Ovary (tissue), 9 donors: ENCODE measurements around the gene SFXN5. TPM values are rescaled to one million over a fixed set of nuclear protein-coding genes. Genes with fewer than 3 reads are reported as not detected.

Experiments
- DNase-seq, 5 donors: peaks; one replicate each; pipeline ENCODE4 v3.0.0-alpha.2; 2019 to 2020
- H3K27ac ChIP-seq, 2 donors: fragments of 200-600 bp; one replicate each; pipeline versions ENCODE4 v1.5.1 to v1.8.0; 2019 to 2022
- H3K27me3 ChIP-seq: fragments of 200-600 bp; one replicate; pipeline ENCODE4 v1.8.0; 2022
- H3K36me3 ChIP-seq: fragments of 200-600 bp; sonication (generic); one replicate; pipeline ENCODE4 v1.5.1; 2019
- H3K4me1 ChIP-seq: one replicate; pipeline ENCODE4 v1.8.1; 2013; ENCODE audit warnings: mild to moderate bottlenecking, moderate library complexity; ENCODE audit not compliant: insufficient read depth
- H3K4me3 ChIP-seq: fragments of 200-600 bp; sonication (generic); one replicate; pipeline ENCODE4 v1.5.1; 2017
- H3K9me3 ChIP-seq, 2 donors: fragments of 200-600 bp in 1 of 2; sonication (generic) in 1 of 2; one replicate each; pipeline versions ENCODE4 v1.5.1 to v1.8.1; 2013 to 2019; ENCODE audit warnings: mild to moderate bottlenecking in 1 of 2, moderate library complexity in 1 of 2
- CTCF ChIP-seq, 3 donors: fragments of 450-650 bp in 2 of 3; fragments of 200-600 bp in 1 of 3; IDR thresholded peaks; one replicate each; pipeline versions ENCODE4 v1.5.1 to v1.8.0; 2016 to 2022; ENCODE audit warnings: antibody characterized with exemption in 3 of 3, mild to moderate bottlenecking in 1 of 3
- EP300 ChIP-seq: sonication (generic); formaldehyde crosslinking; IDR thresholded peaks from one replicate; pipeline ENCODE4 v1.6.1; 2017; ENCODE audit warnings: antibody characterized with exemption
- POLR2A ChIP-seq: fragments of 450-650 bp; IDR thresholded peaks from one replicate; pipeline ENCODE4 v1.6.1; 2017; ENCODE audit warnings: antibody characterized with exemption, mild to moderate bottlenecking, moderate library complexity
- WGBS, 3 donors: extraction: QIAGEN DNeasy Blood & Tissue Kit in 1 of 3; methylation state at CpG; one replicate each; pipeline versions ENCODE4 v1.1.5 to v1.1.7; 2013 to 2017; 5-methylcytosine and 5-hydroxymethylcytosine counted together
- intact Hi-C, 4 donors: fragments of 100-400 bp; cut with DNase I; formaldehyde crosslinking; loops; one replicate each; pipeline versions ENCODE4 v1.11.0 to v1.15.1; 2022 to 2023
- polyA plus RNA-seq, 2 donors: library from polyadenylated mRNA; stranded (reverse); fragments of 200-250 nt in 1 of 2; fragments of 350-450 nt in 1 of 2; fragmentation: Illumina TruSeq in 1 of 2; extraction: RNeasy Lipid Tissue Mini Kit (QIAGEN cat#74804) in 1 of 2; gene quantifications; one replicate each; pipeline ENCODE4 v1.2.3, GENCODE V29; 2013 to 2014
- total RNA-seq, 7 donors: library from RNA; depleted of rRNA in 2 of 7; stranded (reverse); fragments of >200 nt in 2 of 7; fragmentation: NEBNext Ultra II Directional in 3 of 7; extraction: Animal tissue kit (Norgen Biotek cat#: 25700) in 3 of 7; gene quantifications; one replicate each; pipeline versions ENCODE4 v1.1.0 to v1.2.4, GENCODE V29; 2016 to 2023
- donor health status: DM: no; HTN: no; CAD: no; lungs with moderate emphysema.
- donor health status: DM: no; HTN: no; CAD: no.
- donor health status: Bipolar disorder and iron deficiency.
- donor health status: DM: yes; HTN: yes; CAD: no.
- donor health status: DM: no; HTN: no; CAD: no.
- donor health status: DM: yes; HTN: yes; CAD: no.

SFXN5 gene
- total and polyA plus RNA-seq, 9 donors, result 4.3 to 19.3 (median 11.6) TPM

GRCh38 chr2:73032702-73033097, 38.8 kb downstream of the SFXN5 start:
- 96 to 97% (median 97%) methylated on average over 5 of the region's 5 CpGs for WGBS, 3 donors
- intact Hi-C loops, result no loop called here
- no peaks in the 10 kb centered on the region for H3K9me3 ChIP-seq

GRCh38 chr2:73031725-73032701, 39.5 kb downstream of the SFXN5 start:
- no peak overlapping the region for H3K4me3 ChIP-seq
- no peak overlapping the region for H3K27ac ChIP-seq
- H3K36me3 ChIP-seq, result no peaks in the 10 kb centered on the region
- TF ChIP-seq EP300 (no peak), CTCF (IDR thresholded peaks at IDR 0.05) (no peak)
- no peak for DNase-seq
- intact Hi-C loops, result no loop called here
- 80 to 87% (median 86%) methylated on average over 10 of the region's 10 CpGs for WGBS, 3 donors
- H3K27me3 ChIP-seq, result no peaks in the 10 kb centered on the region
- no peaks in the 10 kb centered on the region for H3K4me1 ChIP-seq
- no peaks in the 10 kb centered on the region for H3K9me3 ChIP-seq

More at GRCh38 chr2:73032702-73033097, 38.8 kb downstream of the SFXN5 start:
- Histone ChIP-seq H3K27ac (no peak overlapping the region), H3K27me3 (no peaks in the 10 kb centered on the region), H3K36me3 (no peaks in the 10 kb centered on the region), H3K4me3 (no peak overlapping the region), H3K4me1 (no peaks in the 10 kb centered on the region)
- DNase-seq, result no peak
- TF ChIP-seq CTCF (IDR thresholded peaks at IDR 0.05), result no peak
- no peak for TF ChIP-seq EP300
- no peak for TF ChIP-seq POLR2A

- Histone ChIP-seq H3K4me3 (no peak overlapping the region), H3K27me3 (no peaks in the 10 kb centered on the region), H3K9me3 (no peaks in the 10 kb centered on the region), H3K27ac (no peak overlapping the region), H3K4me1 (no peaks in the 10 kb centered on the region), H3K36me3 (no peaks in the 10 kb centered on the region)
- no peak for DNase-seq
- no peak for TF ChIP-seq EP300
- TF ChIP-seq CTCF (IDR thresholded peaks at IDR 0.05), result no peak
- TF ChIP-seq POLR2A, result no peak
- intact Hi-C loops, result no loop called here
- 94 to 97% (median 94%) methylated on average over 3 of the region's 3 CpGs for WGBS, 3 donors
Measured at GRCh38 chr2:73031095-73031678, 40.3 kb downstream of the SFXN5 start.

GRCh38 chr2:73028841-73029240, 42.7 kb downstream of the SFXN5 start:
- no peaks in the 10 kb centered on the region for H3K9me3 ChIP-seq
- H3K27ac ChIP-seq, result no peak overlapping the region
- DNase-seq, result no peak
- intact Hi-C loops, result no loop called here
- no peak overlapping the region for H3K4me3 ChIP-seq
- no peaks in the 10 kb centered on the region for H3K36me3 ChIP-seq
- H3K27me3 ChIP-seq, result no peaks in the 10 kb centered on the region
- TF ChIP-seq EP300 (no peak), POLR2A (no peak), CTCF (IDR thresholded peaks at IDR 0.05) (no peak)
- H3K4me1 ChIP-seq, result no peaks in the 10 kb centered on the region
- WGBS, 3 donors, result 64 to 78% (median 77%) methylated on average over 9 to 10 of the region's 10 CpGs
